HG03342 (cell line): ENCODE data around the gene ST3GAL3.
"Not testable (repeated sequence)": the region's sequence is repeated elsewhere in the genome, so short reads cannot be mapped to it uniquely, and the experiment has no call there.

Source experiments
- ATAC-seq: cut with Tn5 transposase; IDR thresholded peaks from one replicate; pipeline ENCODE4 v1.9.1; 2021; ENCODE audit warnings: mild to moderate bottlenecking, moderate library complexity; ENCODE audit not compliant: unreplicated experiment

Gene ST3GAL3

DNA sequence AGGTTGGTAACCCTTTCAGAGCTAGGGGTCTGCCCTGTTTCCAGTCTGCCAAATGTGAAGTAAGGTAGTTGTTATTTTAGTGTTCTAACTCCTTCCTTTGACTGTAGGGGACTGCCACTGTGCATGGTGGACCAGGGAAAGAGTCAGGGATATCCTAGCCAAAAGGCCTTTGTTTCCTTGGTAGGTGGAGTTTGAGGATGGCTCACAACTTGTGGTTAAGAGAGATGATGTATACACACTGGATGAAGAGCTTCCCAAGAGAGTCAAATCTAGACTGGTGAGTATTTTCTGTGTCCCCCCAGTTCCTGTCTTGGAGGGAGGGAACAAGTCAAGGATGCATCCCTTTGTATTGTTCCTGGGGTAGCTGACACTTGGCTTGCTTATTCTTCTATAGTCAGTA, 3.5 kb upstream of the ST3GAL3 start:
- ATAC-seq = no peak

DNA sequence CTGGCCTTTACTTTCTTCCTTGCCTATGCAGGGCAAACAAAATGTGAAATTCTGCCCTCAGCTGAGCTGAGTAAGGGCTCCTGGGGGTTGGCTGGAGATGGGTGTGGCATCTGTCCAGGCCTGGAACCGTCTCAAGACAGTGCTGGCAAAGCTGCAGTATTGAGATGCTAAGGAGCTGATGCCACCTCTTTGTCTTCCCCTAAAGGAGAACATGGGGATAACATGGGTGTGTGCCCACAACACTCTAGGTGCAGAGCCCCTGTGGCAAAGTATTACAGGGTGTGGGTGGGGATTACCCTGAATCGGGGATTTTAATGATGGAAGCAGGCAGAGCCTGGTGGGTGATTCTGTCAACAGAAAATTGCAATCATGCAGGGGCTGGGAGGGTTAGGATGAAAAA, 2.5 kb upstream of the ST3GAL3 start:
- no peak for ATAC-seq

DNA sequence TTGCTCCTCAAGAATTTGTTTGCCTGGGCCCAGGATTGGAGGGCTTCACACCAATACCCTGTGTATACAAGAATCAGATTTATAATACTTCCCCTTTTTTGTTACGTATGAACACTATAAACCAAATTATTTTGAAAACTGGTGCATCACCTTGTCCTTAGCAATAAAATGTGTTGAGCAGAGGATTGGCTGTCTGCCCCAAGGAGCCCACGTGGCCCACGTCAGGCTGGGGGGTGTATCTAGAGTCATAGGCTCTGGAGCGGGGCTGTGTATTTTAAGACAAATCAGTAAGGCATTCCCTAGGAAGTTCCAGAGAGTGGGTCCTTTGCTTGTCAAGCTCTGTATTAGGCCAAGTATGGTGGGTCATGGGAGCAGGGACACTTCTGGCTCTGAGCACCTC, 2.0 kb upstream of the ST3GAL3 start:
- no peak for ATAC-seq

DNA sequence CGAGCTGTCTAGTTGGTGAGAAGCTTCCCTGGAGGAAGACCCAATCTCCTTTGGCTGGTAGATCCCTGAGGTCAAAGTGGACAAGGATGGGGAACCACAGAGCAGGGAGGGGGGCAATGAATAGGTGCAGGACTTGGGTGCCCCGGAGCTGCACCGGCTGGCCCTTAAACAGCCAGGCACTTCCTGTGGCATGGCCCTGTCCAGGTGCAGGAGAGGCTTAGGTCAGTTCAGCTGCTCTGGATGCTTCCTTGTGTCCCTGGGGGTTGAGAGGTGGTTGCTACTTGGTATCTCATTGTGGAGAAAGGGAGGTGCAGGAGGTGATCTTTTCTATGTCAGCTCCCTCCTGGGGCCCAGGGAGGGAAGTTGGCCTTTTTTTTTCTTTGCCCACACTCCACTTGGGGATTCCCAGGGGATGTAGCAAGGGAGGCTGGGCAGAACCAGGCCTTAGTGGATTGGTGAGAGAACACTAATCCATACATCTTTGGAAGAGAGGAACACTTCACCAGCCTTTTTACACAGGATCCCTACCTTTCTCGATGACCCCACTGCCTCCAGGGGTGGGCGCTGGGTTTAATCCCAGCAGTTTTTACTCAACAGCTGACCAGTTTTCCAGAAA, 1.2 kb upstream of the ST3GAL3 start:
- ATAC-seq = no peak

DNA sequence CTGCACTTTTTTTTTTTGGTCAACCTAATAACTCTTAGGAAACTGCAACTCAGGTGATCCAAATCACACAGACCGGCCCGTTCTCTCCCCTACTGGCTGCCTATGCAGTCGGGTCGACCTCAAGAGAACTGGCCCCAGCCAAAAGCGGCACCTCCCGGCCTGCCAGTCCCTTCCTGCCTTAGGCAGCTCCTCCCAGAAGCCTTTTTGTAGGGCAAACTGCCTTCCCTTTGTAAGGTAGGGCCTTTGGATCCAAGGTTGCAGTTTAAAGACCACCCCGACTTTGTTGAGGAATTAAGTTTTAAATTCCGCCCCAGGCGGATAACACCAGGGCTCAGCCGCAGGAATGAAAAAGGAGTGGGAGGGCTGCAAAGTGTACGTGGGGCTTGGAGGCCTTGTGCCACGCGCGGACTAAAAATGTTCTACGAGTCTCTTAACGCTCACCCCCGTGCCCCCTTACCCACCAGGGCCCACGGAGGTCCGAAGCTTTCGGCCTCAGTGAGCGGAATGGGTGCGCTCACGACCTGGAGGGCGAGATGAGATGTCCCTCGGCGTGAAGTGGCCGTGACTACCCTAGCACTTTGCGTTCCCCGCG, 642 bp upstream of the ST3GAL3 start:
- ATAC-seq = no peak

DNA sequence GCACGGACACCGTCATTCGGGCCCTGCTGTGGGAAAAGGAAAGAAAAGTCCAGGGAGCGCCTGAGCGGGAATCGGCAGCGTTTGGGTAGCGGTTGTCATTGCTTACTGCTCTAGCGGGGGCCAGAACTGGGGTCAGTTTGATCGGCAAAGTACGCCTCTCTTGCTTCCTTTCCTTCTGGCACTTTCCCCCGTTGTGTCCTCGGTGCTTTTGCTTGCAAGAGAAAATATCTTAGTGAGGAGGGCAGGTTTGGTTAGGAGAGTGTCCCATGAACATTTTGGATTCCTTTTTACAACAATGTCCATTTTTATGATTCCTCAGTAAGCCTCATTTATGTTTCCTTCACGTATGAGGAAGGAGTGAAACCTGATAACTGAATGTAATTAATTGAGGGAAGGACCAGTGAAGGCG, 670 bp downstream of the ST3GAL3 start:
- no peak for ATAC-seq

DNA sequence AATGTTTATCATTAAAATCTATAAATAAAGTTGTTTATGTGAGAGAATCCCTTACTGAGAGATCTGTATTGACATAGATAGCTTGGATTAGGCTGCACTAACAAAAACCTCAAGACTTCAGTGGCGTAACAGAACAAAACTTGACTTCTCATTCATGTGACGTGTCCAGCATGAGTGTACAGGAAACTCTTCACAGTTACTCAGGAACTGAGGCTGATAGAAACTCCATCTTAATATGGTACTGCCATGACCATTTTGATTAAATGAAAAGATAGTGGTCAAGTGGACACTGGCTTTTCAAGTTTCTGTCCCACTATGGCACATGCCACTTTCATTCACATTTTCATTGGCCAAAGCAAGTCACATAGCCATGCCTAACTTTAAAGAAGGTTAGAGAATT, 3.7 kb downstream of the ST3GAL3 start:
- no peak for ATAC-seq

DNA sequence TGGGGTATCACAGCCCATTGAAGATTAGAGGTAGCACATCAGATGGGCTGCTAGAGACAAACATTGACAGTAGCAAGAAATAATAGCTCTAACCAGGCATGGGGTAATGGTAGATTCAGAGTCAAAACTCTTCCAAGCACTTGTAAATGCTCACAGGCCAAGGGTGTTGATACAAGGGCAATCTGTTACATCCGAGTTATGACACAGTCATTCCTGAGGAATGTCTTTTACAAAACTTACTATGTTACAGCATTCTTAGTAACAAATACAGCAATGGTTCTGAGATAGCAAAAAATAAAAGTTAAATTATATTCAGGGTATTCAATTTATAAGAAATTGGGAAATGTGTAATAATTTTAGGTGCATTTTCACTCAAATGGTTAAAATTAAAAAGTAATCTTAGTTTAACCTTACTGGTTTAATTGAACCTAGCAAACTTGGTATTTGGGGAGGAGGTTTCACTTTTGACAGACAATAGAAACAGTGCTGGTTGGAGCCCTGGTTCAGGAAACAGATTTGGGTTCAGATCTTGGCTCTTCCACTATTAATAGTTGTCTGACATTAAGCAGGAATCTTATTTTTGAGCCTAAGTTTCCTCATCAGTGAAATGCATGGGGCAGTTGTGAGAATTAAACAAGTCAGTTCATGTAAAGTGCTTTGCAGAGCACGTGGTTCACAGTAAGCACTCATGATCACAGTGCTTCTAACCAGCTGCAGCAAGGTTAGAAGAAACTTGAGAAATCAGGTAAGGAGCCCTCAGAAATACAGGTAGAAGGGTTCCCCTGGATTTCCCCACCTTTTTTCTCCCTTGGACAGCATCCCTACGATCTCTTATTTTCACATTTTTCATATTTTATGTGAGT, 4.4 kb downstream of the ST3GAL3 start:
- no peak for ATAC-seq

DNA sequence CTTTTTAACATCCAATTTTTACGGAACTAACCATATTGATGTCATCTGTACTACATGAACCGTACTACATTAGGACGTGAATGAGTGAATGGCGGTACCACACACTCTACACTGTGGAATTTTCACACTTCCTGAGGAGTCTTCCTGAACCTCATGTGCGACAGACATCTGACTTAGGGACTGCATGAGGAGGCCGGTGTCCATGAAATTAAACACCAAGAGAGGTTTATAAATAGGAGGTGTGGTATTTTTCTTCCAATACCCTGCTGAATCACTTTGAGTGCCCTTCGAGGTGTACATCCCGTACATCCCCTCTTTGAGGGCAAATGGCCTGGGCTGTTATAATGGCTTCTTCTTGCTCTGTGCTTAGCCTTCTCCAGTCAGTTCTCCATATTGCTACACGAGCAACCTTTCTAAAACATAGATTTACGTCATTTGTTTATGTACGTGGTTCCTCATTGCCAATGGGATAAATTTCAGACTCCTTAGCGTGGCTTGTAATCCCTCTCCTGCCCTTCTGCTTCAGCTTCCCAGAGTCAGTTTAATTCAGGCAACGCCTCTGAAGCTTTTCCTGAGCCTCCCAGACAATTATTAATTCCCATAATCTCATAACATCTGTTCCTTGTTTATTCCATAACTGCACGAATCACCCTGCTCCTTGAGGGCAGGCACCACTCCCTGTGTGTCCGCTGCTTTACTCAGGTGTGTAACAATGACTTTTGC, 9.4 kb downstream of the ST3GAL3 start:
- no peak for ATAC-seq

DNA sequence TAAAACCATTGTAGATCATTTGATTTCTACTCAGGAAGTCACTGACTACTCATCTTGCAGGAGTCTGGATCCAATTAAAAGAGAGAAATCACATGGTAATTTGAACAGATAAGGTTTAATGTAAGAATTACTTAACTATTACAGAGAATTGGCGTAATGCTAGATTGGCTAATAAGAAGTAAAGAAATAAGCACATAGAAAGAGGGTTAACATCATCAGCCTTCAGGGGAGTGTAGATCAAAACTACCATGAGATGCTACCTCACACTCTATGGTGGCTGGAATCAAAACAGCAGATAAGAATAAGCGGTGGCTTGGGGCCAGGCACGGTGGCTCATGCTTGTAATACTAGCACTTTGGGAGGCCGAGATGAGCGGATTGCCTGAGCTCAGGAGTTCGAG, 11.7 kb downstream of the ST3GAL3 start:
- no peak for ATAC-seq

DNA sequence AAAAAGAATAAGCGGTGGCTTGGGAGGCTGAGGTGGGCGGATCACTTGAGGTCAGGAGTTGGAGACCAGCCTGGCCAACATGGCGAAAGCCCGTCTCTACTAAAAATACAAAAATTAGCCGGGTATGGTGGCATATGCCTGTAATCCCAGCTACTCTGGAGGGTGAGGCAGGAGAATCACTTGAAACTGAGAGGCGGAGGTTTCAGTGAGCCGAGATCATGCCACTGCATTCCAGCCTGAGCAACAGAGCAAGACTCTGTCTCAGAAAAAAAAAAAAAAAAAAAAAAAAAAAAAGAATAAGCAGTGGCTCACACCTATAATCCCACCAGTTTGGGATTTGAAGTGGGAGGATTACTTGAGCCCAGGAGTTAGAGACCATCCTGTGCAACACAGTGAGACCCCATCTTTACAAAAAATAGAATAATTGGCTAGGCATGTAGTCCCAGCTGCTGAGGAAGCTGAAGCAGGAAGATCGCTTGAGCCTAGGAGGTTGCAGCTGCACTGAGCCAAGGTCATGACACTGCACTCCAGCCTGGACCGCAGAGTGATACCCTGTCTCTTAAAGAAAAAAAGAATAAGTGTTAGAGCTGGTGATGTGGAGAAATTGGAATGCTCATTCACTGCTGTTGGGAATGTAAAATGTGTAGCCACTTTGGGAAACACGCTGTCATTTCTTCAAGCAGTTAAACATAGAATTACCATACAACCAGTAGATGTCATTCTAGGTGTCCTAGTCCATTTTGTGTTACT, 12.5 kb downstream of the ST3GAL3 start:
- ATAC-seq = not testable (repeated sequence)

DNA sequence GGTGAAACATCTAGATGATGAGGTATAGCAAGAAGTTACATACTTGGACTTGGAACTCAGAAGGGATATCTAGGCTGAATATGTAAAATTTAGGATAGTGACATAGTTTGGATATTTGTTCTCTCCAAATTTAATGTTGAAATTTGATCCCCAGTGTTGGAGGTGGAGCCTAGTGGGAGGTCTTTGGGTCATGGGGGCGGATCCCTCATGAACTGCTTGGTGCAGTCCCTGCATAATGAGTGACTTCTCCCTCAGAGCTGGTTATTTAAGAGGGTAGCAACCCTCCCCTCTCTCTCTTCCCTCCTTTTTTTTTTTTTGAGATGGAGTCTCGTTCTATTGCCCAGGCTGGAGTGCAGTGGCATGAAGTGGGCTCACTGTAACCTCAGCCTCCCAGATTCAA, 15.5 kb downstream of the ST3GAL3 start:
- ATAC-seq = no peak

DNA sequence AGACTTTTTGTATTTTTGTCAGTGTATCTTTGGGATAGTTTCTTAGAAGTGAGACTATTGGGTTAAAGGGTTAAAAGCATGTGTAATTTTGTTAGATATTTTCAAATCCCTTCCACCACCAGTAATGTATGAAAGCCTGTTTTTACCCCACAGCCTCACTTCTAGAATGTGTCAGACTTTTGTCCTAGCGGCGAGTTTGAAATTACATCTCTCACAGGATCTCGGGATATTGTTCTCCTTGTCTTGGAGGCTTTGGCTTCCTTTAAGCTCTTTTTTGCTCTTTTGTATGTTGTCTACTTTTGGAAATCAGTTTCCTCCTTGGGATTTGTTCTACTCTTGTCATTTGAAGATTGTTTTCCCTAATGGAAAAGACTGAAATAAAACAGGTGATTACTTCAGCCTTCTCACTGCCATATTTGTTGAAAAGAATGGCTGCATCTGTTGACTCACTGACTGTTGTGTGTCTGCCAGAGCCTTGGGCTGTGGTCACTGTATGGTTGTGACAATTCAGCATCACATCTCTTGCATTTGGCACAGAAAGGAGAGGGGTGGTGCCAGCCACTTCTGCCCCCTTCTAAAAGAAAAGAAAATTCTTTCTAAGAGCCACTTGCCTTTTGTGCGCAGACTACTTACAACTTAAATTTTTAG, 22.6 kb downstream of the ST3GAL3 start:
- ATAC-seq = no peak

DNA sequence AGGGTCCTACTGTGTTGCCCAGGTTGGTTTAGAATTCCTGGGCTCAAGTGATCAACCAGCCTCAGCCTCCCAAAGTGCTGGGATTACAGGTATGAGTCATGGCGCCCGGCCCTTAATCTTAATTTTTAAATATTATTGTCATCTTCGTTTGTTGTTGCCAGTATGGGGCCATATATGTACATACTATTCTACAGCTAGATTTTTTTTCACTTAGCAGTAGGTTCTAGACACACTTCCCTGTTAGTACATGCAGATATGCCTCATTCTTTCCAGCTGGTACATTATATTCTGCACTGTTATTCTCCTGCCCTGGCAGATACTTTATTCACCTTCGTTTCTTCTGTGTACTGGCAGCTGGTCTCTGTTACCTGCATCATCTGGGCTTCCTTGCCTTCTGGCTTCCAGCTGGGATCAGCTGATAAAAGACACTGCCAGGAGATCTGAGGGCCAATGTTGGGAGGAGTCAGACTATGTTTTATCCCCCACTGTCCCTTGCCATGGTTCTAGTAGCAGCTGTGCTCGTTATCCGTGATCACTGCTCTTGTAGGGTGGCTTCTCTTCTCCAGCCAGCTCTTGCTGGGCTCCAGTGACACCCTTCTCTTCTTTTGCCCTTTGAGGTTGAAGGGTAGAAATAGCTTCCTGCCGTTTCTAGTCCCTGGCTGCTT, 24.7 kb downstream of the ST3GAL3 start:
- ATAC-seq = no peak

DNA sequence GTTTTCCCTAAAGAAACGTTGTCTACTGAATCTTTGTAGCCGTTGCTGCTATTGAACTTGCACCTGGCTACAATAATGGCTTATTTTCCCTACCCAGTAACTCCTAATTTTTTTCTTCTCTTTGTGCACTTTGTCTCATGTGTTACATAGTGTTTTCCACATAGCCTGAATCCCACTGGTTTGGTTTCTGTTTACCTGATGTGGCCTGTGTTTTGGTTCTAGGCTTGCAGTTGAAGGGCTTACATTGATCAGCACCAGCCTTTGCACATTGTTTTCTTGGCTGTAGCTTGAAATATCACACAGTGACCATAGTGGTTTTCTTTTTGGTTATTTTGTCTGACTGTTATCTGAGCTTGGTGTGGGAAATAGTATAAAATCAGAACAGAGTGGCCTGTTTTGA, 29.5 kb downstream of the ST3GAL3 start:
- no peak for ATAC-seq

DNA sequence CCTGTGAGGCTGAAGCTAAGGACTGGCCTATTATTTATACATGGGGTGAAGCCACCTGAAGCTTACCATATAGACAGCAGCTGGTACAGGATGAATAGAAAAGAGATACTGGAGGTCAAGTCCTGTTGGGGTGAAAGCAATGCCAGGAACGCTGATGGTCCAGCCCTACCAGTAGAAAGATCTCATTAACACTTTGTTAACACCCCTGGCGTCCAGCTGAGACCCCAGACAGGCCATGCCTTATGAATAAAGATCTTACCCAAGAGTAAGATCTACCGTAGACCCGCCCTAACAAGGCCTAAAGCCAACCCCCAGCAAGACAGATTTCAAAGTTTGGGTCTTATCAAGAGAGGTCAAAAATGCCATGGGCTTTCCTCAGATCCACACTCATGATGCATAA, 34.7 kb downstream of the ST3GAL3 start:
- no peak for ATAC-seq

DNA sequence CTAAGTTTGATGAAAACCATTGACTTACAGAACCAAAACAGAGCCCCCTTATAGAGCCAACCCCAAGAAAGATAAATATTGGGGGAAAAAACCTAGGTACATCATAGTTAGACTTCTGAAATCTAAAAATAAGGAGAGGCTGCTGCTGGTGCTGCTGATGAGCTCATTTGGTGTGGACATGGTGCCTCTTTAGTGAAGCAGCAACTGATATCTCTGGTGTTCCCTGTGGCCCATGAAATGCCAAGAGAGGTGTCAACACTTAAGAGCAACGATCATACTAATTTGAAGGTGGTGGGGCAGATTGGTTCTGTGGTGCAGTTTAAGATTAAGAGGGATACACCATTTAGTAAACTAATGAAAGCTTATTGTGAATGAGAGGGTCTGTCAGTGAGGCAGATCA, 35.9 kb downstream of the ST3GAL3 start:
- ATAC-seq = no peak

DNA sequence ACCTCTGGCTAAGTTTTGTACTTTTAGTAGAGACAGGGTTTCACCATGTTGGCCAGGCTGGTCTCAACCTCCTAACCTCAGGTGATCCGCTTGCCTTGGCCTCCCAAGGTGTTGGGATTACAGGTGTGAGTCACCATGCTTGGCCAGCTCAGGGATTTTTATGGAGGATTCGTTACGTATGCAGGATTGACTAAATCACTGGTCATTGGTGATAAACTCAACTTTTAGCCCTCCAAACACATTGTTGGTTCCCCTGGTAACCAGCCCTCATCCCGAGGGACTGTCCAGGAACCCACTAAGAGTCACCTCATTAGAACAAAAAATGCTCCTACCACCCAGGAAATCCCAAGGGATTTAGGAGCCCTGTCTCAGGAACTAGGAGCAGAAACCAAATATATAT, 40.4 kb downstream of the ST3GAL3 start:
- no peak for ATAC-seq

DNA sequence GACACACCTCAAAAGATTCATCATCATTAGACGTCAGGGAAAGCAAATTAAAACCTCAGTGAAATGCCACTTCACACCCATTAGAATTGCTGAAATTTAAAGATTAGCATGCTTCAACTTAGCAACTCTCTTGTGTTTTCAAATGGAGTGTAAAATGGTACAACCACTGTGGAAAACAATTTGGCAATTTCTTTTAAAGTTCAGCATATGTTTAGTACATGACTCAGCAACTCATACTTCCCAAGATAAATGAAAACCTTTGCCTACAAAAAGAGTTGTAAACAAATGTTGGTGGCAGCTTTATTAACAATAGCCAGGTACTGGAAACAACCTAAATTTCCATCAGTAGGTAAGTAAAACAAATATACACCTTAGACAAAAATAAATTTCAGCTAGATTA, 42.7 kb downstream of the ST3GAL3 start:
- no peak for ATAC-seq

DNA sequence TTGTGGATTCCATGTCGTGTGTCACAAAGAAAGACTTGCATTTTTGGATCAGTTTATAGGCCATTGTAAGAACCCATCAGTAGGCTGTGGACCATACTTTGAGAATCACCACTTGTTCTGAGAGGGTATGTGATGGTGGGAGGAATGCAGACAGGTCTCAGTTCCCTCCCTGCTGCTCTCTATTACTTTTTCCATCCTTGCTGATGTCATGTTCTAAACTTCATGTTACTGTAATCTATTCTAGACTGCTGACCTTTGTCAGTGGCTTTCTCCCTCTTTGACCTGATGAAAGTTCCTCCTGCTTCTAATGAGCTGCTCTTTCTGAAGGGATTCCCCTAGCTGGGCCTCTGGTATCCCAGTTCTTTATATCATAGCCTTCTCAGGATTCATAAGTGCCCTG, 46.1 kb downstream of the ST3GAL3 start:
- ATAC-seq = no peak
